ENCODE results near the gene MBLAC1.

- TF ChIP-seq CTCF (IDR thresholded peaks at IDR 0.05) (no peak), POLR2AphosphoS5 (IDR thresholded peaks at IDR 0.05) (no peak), EP300 (IDR thresholded peaks at IDR 0.05; ENCODE audit: low read depth) (no peak), POLR2A (IDR thresholded peaks at IDR 0.05) (no peak)
Observed at GRCh38 chr7:100118388-100119071, 8.2 kb upstream of the MBLAC1 start.
